GM18507 (cell line): ENCODE results near the gene RBBP8.

Source experiments
- DNase-seq: peaks from one replicate; pipeline ENCODE4 v3.0.0; 2011; ENCODE audit warnings: low read depth; ENCODE audit not compliant: insufficient read length; ENCODE audit errors: extremely low spot score
- FAIRE-seq: peaks from 2 replicates; lab custom pipeline; 2011; peaks lifted over from hg19 to GRCh38; lab: Jason Lieb, UNC

The RBBP8 gene

DNA sequence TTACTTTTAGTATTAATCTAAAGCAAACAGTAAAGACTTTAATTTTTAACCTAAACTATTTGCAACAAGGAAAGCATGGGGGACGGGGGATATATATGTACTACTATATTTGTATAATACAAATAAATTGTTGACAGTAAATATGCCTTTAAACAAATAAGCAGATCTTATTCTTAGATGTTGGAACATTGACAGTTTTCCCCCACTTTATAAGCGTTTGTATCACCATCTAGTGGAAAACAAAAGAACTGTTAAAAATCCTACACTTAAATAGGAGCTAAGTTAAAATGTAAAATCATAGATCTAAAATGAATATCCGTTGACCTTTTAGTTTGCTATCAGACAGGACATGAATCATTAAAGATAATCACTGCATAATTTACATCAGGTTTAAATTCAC lies 50.0 kb downstream of the RBBP8 start:
- FAIRE-seq (peak; percentile 73), DNase-seq (no peak)

- FAIRE-seq (no peak), DNase-seq (no peak)
Observed at GRCh38 chr18:22985250-22985649, 52.1 kb downstream of the RBBP8 start.

DNA sequence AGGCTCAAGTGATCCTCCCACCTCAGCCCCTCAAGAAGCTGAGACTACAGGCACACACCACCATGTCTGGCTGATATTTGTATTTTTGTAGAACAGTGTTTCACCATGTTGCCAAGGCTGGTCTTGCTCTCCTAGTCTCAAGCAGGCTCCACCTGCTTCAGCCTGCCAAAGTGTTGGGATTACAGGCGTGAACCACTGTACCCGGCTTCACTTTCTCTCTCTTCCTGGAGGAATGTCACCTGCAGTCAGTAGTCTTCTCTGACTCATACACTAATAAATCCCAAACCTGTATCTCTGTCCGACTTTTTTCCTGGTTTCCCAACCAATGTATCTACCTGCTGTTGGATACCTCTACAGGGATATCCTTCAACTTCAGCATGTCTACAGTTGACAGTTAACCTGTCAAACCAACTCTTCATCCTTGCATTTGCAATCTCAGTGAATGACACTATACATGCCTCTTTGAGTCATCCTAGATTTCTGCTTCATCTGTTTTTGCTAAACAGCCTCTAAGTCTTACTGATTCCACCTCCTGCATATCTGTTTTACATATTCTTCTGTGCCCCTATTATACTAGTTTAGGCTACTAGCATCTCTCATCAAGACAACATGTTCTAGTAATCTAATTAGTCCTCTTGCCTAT lies 54.5 kb downstream of the RBBP8 start:
- FAIRE-seq (peak; percentile 15), DNase-seq (no peak)

- FAIRE-seq = peak; percentile 38
- no peak for DNase-seq
Observed at GRCh38 chr18:22988208-22988607, 55.1 kb downstream of the RBBP8 start.

GRCh38 chr18:22998344-22998743 lies 65.2 kb downstream of the RBBP8 start:
- FAIRE-seq (no peak), DNase-seq (no peak)

DNA sequence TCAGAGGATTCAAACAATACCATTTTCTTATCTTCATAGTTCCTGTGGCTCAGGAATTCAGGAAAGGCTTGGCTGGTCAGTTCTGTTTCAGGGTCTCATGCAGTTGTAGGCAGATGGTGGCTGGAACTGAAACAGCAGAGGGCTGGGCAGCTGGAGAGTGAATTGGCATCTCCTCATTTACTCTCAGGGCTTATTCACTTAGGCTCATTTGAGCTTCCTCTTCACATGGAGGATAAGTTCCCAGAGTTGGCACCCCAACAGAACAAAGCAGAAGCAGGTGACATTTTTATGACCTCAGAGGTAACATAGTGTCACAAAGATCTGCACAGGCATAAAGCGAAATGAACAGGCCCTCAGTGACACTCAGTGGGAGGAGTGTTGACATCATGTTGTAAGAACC lies 66.1 kb downstream of the RBBP8 start:
- FAIRE-seq = no peak
- no peak for DNase-seq

DNA sequence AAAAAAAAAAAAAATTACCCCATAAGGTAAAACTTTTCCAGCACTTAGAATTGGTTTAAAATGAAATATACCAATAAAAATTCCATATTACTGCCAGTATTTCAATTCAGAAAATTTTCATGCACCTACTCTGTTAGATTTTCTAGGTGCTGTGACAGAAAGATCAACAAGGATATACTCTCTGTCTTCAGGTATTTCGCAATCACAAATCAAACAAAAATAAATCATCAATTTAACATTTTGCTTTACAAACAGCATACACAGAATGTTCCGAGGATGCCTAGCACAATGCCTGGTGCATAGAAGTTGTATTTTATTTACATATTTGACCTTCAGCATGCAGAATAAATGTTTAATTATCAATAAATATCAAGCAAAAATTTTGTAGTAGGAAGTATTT lies 66.5 kb downstream of the RBBP8 start:
- FAIRE-seq (no peak), DNase-seq (no peak)

GRCh38 chr18:23003289-23003688 lies 70.2 kb downstream of the RBBP8 start:
- FAIRE-seq (no peak), DNase-seq (no peak)

DNA sequence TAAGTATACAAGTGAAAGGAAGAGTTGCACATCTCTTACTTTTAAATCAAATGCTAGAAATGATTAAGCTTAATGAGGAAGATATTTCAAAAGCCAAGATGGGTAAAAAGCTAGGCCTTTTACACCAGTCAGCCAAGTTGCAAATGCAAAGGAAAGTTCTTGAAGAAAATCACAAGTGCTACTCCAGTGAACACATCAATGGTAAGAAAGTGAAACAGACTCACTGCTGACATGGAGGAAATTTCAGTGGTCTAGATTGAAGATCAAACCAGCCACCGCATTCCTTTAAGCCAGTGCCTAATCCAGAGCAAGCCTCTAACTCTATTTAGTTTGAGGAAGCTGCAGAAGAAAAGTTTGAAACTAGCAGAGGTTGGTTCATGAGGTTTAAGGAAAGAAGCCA lies 79.1 kb downstream of the RBBP8 start:
- DNase-seq (no peak), FAIRE-seq (peak; percentile 35)

DNA sequence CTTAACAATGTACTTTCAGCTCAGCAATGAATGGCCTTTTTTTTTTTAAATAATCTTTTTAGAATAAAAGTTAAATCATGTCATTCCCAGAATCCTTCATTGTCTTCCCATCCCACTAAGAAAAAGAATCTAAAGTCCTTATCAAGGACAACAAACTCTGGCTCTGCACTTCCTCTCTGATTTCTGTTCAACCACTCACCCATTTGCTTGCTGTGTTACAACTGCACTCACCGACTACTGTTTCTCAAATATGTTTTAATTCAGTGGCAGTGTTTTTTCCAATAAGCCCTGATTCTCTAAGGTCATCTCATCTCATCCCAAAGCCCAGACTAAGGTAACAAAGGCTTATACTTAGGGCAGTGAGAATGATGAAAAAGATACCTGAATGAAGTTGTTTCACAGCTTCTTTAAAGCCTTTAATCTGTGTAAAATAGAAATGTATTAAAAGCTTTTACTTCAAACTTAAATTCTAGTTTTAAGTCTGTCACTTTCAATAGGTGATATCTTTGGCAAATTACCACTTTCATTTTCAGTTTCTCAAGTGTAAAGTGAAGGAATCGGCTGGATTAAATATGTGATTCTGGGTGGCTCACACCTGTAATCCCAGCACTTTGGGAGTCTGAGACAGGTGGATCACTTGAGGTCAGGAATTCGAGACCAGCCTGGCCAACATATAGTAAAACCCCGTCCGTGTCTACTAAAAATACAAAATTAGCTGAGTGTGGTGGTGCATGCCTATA lies 87.6 kb downstream of the RBBP8 start:
- FAIRE-seq (peak; percentile 46), DNase-seq (no peak)

DNA sequence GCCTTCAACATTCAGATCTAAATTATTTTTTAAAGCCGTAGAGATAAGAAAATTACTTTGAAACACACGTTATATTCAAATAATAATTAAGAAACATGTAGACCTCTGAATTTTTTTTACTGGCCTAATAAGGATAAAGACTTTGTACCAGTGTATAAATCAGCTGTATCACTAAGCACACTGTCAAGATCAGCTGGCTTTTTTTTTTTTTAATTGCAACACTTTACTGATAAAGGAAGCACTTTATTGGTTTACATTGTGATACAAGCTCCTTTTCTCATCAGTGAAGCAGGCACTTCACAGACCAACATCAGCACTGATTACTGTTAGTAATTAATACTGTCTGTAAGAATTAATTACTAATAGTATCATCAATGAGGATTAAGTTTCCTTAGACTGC lies 88.5 kb downstream of the RBBP8 start:
- DNase-seq (no peak), FAIRE-seq (peak; percentile 42)

- DNase-seq (no peak), FAIRE-seq (no peak)
Observed at GRCh38 chr18:23032030-23032582, 99.0 kb downstream of the RBBP8 start.

- DNase-seq (no peak), FAIRE-seq (no peak)
Observed at GRCh38 chr18:23033056-23033455, 99.9 kb downstream of the RBBP8 start.

- FAIRE-seq = no peak
- DNase-seq = no peak
Observed at GRCh38 chr18:23036660-23037201, 103.6 kb downstream of the RBBP8 start.

GRCh38 chr18:23037646-23038045 lies 104.5 kb downstream of the RBBP8 start:
- no peak for FAIRE-seq

DNA sequence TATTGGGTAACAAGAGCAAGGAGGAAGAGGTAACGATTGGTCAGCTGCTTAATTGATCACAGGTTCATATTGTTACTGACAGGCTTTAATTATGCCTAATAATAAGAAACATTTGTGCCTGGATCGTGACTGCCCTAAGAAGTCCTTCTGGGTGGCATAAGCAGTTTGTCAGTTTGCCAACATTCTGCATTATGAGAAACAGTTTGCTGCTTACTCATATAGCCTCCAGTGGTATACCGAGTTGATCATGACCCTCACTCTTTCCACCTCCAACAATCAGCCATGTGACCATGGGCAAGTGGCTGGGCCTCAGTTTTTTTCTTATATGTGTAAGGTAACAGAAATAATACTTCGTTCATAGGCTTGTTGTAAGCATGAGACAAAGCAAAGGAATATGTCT lies 105.6 kb downstream of the RBBP8 start:
- FAIRE-seq (no peak), DNase-seq (no peak)

More at GRCh38 chr18:23037646-23038045, 104.5 kb downstream of the RBBP8 start:
- no peak for DNase-seq

DNA sequence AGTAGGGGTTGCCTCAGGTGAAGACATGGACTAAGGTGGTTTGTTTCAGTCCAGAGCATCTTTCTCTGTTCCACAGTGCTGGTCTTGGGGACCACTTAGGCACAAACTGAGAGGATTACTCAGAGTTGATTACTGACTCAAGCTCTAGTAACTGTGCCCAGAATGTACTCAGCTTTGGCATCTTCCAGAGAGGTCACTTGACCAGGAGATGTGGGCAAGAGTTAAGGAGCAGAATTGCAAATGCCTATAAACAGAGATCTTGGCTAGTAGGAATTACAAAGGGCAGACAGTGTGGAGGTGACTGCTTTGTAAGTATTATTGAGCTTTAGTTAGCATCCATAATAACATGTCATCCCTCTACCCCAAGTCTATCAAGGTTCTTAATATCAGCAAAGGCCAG lies 109.0 kb downstream of the RBBP8 start:
- no peak for DNase-seq
- no peak for FAIRE-seq

DNA sequence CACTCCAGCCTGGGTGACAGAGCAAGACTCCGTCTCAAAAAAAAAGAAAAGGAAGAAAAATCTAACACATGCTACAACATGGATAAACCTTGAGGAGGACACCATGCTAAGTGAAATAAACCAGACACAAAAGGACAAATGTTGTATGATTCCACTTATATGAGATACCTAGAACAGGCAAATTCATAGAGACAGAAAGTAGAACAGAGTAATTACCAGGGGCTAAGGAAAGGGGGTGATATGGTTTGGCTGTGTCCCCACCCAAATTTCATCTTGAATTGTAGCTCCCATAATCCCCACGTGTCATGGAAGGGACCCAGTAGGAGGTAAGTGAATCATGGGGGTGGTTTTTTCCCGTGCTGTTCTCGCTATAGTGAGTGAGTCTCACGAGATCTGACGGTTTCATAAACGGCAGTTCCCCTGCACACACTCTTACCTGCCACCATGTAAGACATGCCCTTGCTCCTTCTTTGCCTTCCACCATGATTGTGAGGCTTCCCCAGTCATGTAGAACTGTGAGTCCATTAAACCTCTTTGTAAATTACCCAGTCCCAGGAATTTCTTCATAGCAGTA lies 110.8 kb downstream of the RBBP8 start:
- DNase-seq (no peak), FAIRE-seq (no peak)

DNA sequence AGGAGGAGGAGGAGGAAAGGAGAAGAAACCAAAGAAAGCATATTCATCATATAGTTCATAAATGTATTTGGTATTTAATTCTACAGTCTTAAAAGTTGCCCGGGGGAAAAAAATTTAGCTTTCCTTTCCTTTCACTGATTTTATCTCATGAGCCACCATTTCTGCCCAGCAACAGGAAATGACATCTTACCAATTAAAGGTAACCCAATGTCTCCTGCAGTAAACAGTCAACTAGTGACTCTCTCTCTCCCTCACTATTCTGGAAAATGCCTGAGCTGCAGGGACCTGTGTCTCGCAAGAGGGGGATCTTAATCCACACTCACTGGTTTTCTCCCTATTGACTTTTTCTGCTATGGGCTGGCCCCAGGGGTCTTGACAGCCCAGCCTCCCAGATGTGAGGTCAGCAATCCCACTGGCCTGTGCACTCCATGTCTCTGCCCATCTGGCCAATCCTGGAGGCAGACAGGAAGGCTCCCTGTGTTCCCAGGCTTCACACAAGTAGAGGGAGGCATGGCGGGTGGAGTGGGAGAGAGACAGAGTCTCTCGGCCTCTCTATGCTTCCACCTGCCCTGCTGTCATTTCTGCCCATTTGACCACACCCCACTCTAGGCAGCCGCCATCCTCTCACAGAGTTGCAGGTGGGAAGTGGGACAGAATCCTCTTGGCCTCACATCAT lies 116.7 kb downstream of the RBBP8 start:
- DNase-seq = no peak
- FAIRE-seq = no peak
